BLaER1 treated with 17β-estradiol and CSF1 and Interleukin-3, amounts not matched to agents 10 nM and 100 nM (cell line): ENCODE results near the gene GPAT2.
"Not testable (repeated sequence)": the region's sequence is repeated elsewhere in the genome, so short reads cannot be mapped to it uniquely, and the experiment has no call there.

Experiments
- H3K27ac ChIP-seq, 11 experiments: shearing (Covaris generic); formaldehyde crosslinking; 2 replicates each; pipeline ENCODE4 v1.8.1; 2022
- H3K27me3 ChIP-seq, 11 experiments: shearing (Covaris generic); formaldehyde crosslinking; 2 replicates each; pipeline ENCODE4 v1.8.1; 2022
- H3K36me3 ChIP-seq, 11 experiments: shearing (Covaris generic); formaldehyde crosslinking; 2 replicates each; pipeline ENCODE4 v1.8.1; 2022
- H3K4me1 ChIP-seq, 10 experiments: shearing (Covaris generic); formaldehyde crosslinking; 2 replicates each; pipeline ENCODE4 v1.8.1; 2022
- H3K4me2 ChIP-seq, 11 experiments: shearing (Covaris generic); formaldehyde crosslinking; 2 replicates each; pipeline ENCODE4 v1.8.1; 2022
- H3K4me3 ChIP-seq, 10 experiments: shearing (Covaris generic); formaldehyde crosslinking; 2 replicates each; pipeline ENCODE4 v1.8.1; 2022
- H3K9ac ChIP-seq, 11 experiments: shearing (Covaris generic); formaldehyde crosslinking; 2 replicates each; pipeline ENCODE4 v1.8.1; 2022
- H3K9me3 ChIP-seq, 11 experiments: shearing (Covaris generic); formaldehyde crosslinking; replicated peaks in 1 of 11; 2 replicates each; pipeline ENCODE4 v1.8.1; 2022
- H4K20me1 ChIP-seq, 11 experiments: shearing (Covaris generic); formaldehyde crosslinking; 2 replicates each; pipeline ENCODE4 v1.8.1; 2022
- Cebpa-rat ChIP-seq, 11 experiments: shearing (Covaris generic); IDR thresholded peaks; 2 replicates each; pipeline ENCODE4 v1.8.1; 2022

The GPAT2 gene

GRCh38 chr2:96065381-96065930 is 30.7 kb upstream of the GPAT2 start:
- Histone ChIP-seq H3K9ac (no peak overlapping the region), H3K36me3 (no peaks in the 10 kb centered on the region), H4K20me1 (no peaks in the 10 kb centered on the region), H3K9me3 (no peaks in the 10 kb centered on the region), H3K27ac (no peak overlapping the region), H3K4me2 (no peak overlapping the region), H3K4me3 (no peak overlapping the region), H3K4me1 (peaks cover 0 to 12% (median 3%) of the 10 kb centered on the region in 10 experiments; a peak in 8 of 20 replicates), H3K27me3 (no peaks in the 10 kb centered on the region)
- no peak for TF ChIP-seq Cebpa-rat (IDR thresholded peaks at IDR 0.05)

- not testable (repeated sequence) for H3K36me3 ChIP-seq, H3K4me2 ChIP-seq, H3K9ac ChIP-seq, H3K27ac ChIP-seq, H3K27me3 ChIP-seq, H4K20me1 ChIP-seq, H3K4me3 ChIP-seq, H3K9me3 ChIP-seq
- H3K4me1 ChIP-seq, result peaks cover 0 to 12% (median 3%) of the 10 kb centered on the region in 10 experiments; a peak in 8 of 20 replicates
Observed at GRCh38 chr2:96064760-96065159, 30.0 kb upstream of the GPAT2 start.

- not testable (repeated sequence) for H3K9me3 ChIP-seq, H3K27ac ChIP-seq, H3K4me2 ChIP-seq, H3K4me3 ChIP-seq, H4K20me1 ChIP-seq, H3K9ac ChIP-seq, H3K27me3 ChIP-seq, H3K36me3 ChIP-seq
- peaks cover 0 to 12% (median 3%) of the 10 kb centered on the region in 10 experiments; a peak in 8 of 20 replicates for H3K4me1 ChIP-seq
Observed at GRCh38 chr2:96064047-96064675, 29.4 kb upstream of the GPAT2 start.

GRCh38 chr2:96063116-96063899 is 28.6 kb upstream of the GPAT2 start:
- Histone ChIP-seq H3K4me1 (peaks cover 0 to 12% (median 3%) of the 10 kb centered on the region in 10 experiments; a peak in 8 of 20 replicates), H3K4me2 (peak overlapping the region in 5 of 11 experiments; percentile 46 to 59 (median 52); a peak in 8 of 22 replicates)
- H3K4me3 ChIP-seq, H3K36me3 ChIP-seq, H4K20me1 ChIP-seq, H3K9me3 ChIP-seq, H3K27me3 ChIP-seq, H3K27ac ChIP-seq, H3K9ac ChIP-seq: not testable (repeated sequence)

GRCh38 chr2:96062483-96062882 is 27.8 kb upstream of the GPAT2 start:
- H3K9ac ChIP-seq, H3K9me3 ChIP-seq, H3K4me3 ChIP-seq, H3K27me3 ChIP-seq, H3K27ac ChIP-seq, H4K20me1 ChIP-seq, H3K36me3 ChIP-seq: not testable (repeated sequence)
- Histone ChIP-seq H3K4me2 (0 out of 22 replicates have a peak overlapping the region, but pooled peaks of 1 of the 11 experiments have one; percentile 17), H3K4me1 (peaks cover 0 to 12% (median 3%) of the 10 kb centered on the region in 10 experiments; a peak in 8 of 20 replicates)

- not testable (repeated sequence) for H3K9ac ChIP-seq, H3K4me3 ChIP-seq, H3K36me3 ChIP-seq, H3K27me3 ChIP-seq, H4K20me1 ChIP-seq, H3K27ac ChIP-seq, H3K9me3 ChIP-seq
- H3K4me2 ChIP-seq, result peak overlapping the region in 1 of 11 experiments; percentile 24; a peak in 2 of 22 replicates
- peaks cover 0 to 12% (median 3%) of the 10 kb centered on the region in 10 experiments; a peak in 8 of 20 replicates for H3K4me1 ChIP-seq
Observed at GRCh38 chr2:96061901-96062300, 27.2 kb upstream of the GPAT2 start.

- not testable (repeated sequence) for H3K4me3 ChIP-seq, H3K27ac ChIP-seq, H3K9me3 ChIP-seq, H4K20me1 ChIP-seq, H3K9ac ChIP-seq, H3K27me3 ChIP-seq, H3K36me3 ChIP-seq
- Histone ChIP-seq H3K4me2 (peak overlapping the region in 1 of 11 experiments; percentile 24; a peak in 2 of 22 replicates), H3K4me1 (peaks cover 0 to 12% (median 3%) of the 10 kb centered on the region in 10 experiments; a peak in 8 of 20 replicates)
Observed at GRCh38 chr2:96061197-96061817, 26.6 kb upstream of the GPAT2 start.

GRCh38 chr2:96060325-96060724 is 25.6 kb upstream of the GPAT2 start:
- H3K4me3 ChIP-seq, H3K27me3 ChIP-seq: not testable (repeated sequence)

GRCh38 chr2:96059443-96059842 is 24.7 kb upstream of the GPAT2 start:
- H3K9me3 ChIP-seq, H3K4me3 ChIP-seq, H3K9ac ChIP-seq, H3K4me2 ChIP-seq, H3K27ac ChIP-seq, H3K36me3 ChIP-seq, H3K27me3 ChIP-seq, H4K20me1 ChIP-seq: not testable (repeated sequence)
- peaks cover 0 to 12% (median 3%) of the 10 kb centered on the region in 10 experiments; a peak in 8 of 20 replicates for H3K4me1 ChIP-seq

More at GRCh38 chr2:96060325-96060724, 25.6 kb upstream of the GPAT2 start:
- not testable (repeated sequence) for H3K9me3 ChIP-seq, H3K4me2 ChIP-seq, H3K9ac ChIP-seq, H3K27ac ChIP-seq, H3K36me3 ChIP-seq, H4K20me1 ChIP-seq
- peaks cover 0 to 12% (median 3%) of the 10 kb centered on the region in 10 experiments; a peak in 8 of 20 replicates for H3K4me1 ChIP-seq

GRCh38 chr2:96055830-96056229 is 21.1 kb upstream of the GPAT2 start:
- not testable (repeated sequence) for H4K20me1 ChIP-seq, H3K27me3 ChIP-seq, H3K9me3 ChIP-seq, H3K4me2 ChIP-seq, H3K4me1 ChIP-seq, H3K27ac ChIP-seq, H3K9ac ChIP-seq, H3K36me3 ChIP-seq, H3K4me3 ChIP-seq

GRCh38 chr2:96054537-96054936 is 19.8 kb upstream of the GPAT2 start:
- not testable (repeated sequence) for H3K27ac ChIP-seq, H3K9me3 ChIP-seq, H3K27me3 ChIP-seq, H3K4me3 ChIP-seq, H3K4me1 ChIP-seq, H3K4me2 ChIP-seq, H3K9ac ChIP-seq, H3K36me3 ChIP-seq, H4K20me1 ChIP-seq

- H3K4me3 ChIP-seq, H3K9ac ChIP-seq, H3K4me2 ChIP-seq, H3K9me3 ChIP-seq, H3K27me3 ChIP-seq, H3K4me1 ChIP-seq, H3K27ac ChIP-seq, H4K20me1 ChIP-seq, H3K36me3 ChIP-seq: not testable (repeated sequence)
Observed at GRCh38 chr2:96053385-96053784, 18.7 kb upstream of the GPAT2 start.

GRCh38 chr2:96052632-96053031 is 17.9 kb upstream of the GPAT2 start:
- not testable (repeated sequence) for H3K27me3 ChIP-seq, H3K4me1 ChIP-seq, H3K36me3 ChIP-seq, H3K4me2 ChIP-seq, H3K27ac ChIP-seq, H3K4me3 ChIP-seq, H4K20me1 ChIP-seq, H3K9ac ChIP-seq, H3K9me3 ChIP-seq
